HG03457 (cell line): ENCODE measurements around the gene FAR2.
"Not testable (repeated sequence)": the region's sequence is repeated elsewhere in the genome, so short reads cannot be mapped to it uniquely, and the experiment has no call there.

ENCODE experiments used
- ATAC-seq: cut with Tn5 transposase; IDR thresholded peaks from one replicate; pipeline ENCODE4 v1.9.1; 2021; ENCODE audit warnings: moderate number of reproducible peaks; ENCODE audit not compliant: unreplicated experiment

The FAR2 gene

DNA sequence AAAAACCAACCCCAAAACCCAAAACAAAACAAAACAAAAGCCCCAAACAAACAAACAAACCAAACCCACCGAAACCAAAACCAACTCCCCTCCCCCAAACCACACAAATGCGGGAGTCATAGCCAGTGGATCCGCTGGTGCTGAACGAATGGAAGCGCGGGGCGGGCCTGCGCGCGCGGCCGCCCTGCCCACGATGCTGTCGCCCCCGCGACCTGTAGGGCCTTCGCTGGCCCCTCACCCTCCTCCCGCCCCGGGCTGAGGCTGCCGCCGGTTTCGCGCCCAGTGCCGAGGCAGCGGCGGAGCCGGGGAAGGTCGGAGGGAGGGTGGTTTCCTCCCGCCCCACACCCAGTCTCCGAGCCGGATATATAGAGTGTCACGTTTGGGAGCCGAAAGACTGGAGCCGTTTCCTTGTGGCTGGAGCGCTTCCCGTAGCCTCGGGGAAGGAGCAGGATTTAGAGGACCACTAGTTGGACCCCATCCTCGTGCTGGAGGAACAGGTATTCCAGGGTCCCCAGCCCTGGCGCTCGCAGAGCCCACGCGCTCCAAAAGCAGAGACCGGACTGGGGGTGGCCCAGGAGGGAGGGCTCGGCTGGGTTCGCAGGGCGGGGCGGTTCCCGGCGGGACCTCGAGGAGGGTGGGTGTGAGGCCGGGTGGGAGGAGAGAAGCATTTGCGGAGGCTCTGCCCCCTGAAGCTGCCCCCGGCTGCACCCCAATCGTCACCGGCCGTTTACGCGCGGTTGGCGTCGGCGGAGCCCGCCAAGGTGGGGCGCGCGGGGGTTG lies at the start of gene FAR2:
FAR2 (plus strand) TSS at position 368 of the 780 bp plus-strand sequence. CDS start 121,172 bp downstream, outside the sequence.
- ATAC-seq: no peak

DNA sequence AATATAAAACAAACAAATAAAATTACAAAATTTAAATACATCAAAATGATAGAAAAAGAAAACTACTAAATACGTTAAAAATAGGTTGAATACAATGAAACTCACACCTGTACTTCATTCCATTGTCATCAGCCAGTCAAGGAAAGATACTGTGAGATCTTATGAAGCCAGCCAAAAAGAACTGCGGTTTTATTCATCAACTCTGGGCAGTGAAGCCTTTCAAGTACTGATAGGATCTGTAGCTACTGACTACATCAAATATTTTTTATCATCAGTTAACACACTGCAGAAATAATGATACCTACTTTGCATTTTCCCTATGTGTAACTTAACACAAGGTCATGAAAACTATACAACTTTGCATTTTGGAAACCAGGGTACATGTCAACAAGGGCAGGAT lies 46.3 kb upstream of the FAR2 start:
- ATAC-seq: no peak

GRCh38 chr12:29103539-29103974 lies 45.5 kb upstream of the FAR2 start:
- ATAC-seq: peak; percentile 96

DNA sequence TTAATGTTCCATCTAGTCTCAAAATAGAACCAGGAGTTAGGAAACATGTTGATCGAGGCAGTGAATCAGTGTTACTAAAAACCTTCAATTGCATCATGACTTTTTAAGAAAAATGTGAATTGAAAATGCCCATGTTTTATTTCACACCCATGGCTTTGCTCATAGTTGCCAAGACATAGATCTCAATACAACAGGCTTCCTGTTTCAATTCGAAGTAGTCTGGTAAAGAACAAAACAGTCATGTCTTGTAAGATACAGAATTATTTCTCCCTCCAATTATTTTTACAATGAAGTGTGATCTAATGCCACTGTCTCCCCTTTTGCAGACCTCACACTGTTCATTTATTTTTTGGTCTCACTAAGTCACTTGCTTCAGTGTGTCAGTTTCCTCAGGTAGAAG lies 44.6 kb upstream of the FAR2 start:
- ATAC-seq: no peak

- ATAC-seq: peak; percentile 87
These were observed 38.3 kb upstream of the FAR2 start for GRCh38 chr12:29110506-29111442.

- ATAC-seq: no peak
These were observed 36.0 kb upstream of the FAR2 start for GRCh38 chr12:29113101-29113500.

DNA sequence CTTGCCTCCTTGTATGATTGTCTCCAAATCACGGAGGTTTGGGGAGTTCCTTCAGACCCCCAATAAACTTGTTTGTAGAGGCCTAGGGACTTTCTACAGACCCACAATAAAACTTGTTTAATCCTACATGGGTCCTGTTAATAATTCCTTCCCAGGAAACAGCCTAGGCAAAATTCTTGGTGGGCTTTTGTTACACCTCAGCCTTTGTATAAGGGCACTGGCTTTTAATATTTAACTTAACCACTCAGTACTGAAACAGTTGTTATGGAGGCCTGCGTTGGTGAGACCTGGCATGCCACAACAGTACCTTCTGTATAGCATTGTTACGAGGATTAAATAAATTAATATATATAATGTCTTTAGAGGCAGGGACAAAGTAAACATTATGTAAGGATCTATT lies 32.7 kb upstream of the FAR2 start:
- ATAC-seq: no peak

- no peak for ATAC-seq
These were observed 17.5 kb upstream of the FAR2 start for GRCh38 chr12:29131539-29131938.

- ATAC-seq: no peak
These were observed 16.8 kb upstream of the FAR2 start for GRCh38 chr12:29132316-29132715.

DNA sequence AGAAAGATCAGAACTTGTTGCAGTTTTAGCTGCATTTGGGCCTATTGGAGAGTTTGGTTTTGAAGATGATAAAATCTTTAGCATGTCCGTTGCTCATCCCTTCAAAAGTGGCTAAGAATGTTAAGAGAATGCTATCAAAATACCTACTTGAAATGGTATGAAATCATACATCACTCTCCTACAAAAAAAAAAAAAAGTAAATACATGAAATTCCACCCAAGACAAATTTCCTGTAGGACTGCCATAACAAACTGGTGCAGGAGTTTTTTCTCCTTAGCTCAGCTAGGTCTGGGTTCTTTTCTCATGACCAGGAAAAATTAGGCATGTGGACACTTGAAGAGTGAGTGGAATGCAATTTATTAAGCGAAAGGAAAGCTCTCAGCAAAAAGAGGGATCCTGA lies 15.9 kb upstream of the FAR2 start:
- ATAC-seq: no peak

- no peak for ATAC-seq
These were observed 15.4 kb upstream of the FAR2 start for GRCh38 chr12:29133680-29134079.

DNA sequence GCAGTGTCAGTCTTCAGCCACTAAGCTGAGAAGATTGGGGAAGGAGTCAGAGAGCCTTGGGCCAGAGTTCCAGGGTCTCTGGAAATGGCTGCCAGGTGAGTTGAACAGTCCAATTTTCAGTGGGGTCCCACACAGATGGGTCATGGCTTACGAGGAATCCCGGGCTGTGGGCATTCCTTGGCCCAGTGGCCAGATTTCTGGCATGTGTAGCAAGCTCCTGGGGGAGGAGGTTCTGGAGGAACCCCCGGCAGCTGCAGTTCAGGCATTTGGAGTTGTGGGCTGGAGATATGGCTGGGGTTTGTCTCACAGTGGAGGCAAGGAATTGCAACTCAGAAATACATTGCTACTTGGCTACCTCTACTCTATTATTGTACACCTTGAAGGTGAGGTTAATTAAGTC lies 10.8 kb upstream of the FAR2 start:
- not testable (repeated sequence) for ATAC-seq

GRCh38 chr12:29138855-29139254 lies 10.2 kb upstream of the FAR2 start:
- ATAC-seq: not testable (repeated sequence)

DNA sequence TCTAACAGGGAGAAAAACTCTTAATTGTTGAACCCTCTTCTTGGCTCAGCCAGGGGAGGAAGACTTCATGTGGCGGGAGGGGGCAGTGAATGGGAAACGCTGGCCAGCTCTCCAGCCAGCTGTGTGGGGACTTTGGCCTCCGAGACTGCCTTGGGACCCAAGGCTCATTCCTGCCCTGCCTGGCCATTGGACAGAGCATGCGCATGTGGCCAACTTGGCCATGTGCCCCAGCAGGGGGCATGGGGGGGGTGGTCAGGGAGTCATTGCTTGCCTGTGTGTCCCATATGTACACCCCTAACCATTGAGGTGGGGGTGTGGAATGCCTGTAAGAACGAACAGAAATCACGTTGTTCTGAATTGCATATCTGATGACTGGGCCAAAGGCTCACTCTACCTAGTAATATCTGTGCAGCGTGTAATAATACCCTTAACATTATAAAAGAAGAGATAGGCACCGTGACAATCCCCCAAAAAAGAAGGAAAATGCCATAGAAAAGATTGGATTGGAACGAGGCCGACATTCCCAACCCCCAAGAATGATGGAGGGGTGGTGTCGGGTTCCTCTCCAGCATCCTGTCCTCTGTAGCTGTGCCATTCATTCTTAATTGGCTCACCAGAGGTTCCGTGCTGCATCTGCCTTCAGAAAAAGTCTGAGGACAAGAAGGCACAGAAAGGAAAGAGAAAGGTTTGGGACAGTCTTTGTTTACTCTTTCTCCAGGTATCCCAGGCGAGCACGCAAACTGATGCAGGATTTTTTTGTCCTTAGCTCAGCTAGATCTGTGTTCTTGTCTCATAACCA lies 3.5 kb upstream of the FAR2 start:
- no peak for ATAC-seq

DNA sequence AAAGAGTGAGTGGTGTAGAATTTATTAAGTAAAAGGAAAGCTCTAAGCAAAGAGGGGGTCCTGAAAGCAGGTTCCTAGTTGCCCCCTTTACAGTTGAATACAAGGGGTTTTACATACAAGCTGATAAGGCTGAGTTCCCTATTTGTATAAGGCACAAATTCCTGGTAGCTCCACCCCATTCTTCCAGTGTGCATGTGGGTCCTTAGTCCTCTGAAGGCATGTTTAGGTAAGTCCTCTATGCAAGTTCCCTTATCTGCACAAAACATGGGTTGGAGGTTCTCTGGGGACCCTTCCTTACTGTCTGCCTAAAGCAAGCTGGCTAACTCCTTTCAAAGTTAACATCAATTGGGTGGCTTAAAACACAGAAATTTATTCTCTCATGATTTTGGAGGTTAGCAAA lies 2.9 kb upstream of the FAR2 start:
- ATAC-seq: no peak

DNA sequence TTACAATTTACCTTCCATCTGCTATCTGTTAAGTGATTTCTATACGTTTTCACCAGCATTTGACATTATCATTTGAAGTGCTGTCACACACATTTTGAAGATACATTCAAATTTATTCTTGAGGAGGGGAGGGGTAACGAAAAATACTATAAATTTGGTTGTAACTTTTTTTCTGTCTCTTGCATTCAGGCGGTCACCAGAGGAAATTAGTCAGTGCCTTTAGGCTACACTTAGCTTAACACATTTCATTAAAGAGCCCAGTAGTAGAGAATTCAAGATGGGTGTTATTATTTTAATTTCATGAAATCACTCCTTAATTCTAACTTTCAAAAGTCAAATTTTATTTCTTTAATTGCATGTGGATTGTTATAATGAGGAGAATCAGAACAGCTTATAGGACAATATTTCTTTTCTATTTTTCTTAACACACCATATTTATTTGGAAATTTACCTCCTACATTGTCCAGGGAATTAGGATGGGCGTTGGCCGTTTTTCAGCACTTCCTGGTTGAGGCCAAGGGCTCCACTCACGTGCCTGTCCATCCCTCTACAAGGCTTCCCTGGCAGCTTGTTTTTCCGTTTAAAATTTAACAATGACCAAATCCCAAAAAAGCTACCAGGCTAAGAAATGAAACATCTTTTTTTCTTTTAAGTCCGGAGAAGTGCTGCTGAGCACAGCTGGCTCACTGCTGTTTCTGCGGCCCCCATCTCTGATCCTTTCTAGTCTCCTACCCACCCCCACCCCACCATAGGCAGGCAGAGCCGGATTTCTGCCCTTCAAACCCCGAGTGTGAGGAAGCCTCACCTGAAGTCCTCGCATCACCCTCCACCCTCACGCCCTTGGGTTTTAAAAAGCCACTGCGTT lies 1.1 kb upstream of the FAR2 start:
- no peak for ATAC-seq

DNA sequence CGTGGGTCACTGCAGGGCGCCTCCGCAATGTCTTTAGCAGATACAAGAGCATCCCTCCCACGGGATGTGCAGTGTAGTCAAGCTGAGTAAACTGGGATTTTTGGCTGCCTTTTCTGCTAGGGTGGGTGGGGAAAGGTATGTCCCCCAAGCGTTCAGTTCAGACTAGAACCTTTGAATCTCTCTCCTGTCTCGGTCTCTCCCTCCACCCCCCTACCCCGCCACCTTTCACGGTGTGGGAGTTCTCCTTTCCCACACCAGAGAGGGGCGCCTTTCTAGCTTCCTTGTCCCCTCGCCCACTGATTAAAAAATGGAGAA lies 525 bp upstream of the FAR2 start:
- no peak for ATAC-seq

DNA sequence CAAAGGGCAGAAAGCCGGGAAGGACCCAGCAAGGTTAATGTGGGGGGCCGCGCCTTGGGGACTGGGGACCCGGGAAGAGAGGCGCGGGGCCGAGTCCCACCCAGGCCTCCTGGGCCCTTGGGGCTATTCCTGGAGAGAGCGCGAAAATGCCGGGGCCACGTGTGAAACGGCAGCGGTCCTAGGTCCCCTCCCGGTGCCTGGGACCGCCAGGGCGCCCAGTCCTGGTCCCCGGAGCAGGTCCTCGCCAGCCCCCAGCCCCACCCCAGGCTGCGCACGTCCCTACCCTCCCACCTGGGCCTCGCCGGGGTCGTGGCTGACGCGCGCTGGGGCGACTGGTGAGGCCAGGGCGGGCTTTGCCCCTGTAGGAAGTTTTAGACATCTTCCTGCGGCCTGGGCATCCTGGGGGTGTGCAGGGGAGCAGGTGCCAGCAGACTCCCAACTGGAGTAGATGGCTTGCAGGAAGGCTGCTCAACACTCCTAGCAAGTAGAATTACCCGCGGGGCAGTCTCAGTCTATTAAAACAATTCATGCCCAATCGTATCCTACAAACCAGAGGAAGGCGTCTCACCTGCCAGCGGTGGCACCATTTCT lies 708 bp downstream of the FAR2 start:
- ATAC-seq: no peak

DNA sequence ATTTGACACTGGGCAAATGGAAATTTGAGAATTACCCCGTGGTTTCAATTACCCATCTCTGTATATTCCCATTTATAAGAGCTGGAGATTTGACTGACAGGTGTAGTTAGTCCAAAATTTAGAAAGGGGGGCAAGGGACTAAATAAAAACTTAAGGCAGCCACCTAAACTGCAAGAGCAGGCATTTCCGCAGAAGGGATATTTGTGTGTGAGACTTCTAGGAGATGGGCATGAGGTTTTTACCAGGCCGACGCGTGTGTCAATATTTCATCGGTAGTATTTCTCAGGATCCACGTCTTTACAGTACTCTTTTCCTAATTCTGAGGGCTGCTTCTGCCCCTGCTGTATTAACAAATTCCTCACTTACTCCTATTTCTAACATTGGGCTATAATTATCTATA lies 1.4 kb downstream of the FAR2 start:
- no peak for ATAC-seq
